ENCODE results near the gene CAPRIN1. TPM values are rescaled to one million over a fixed set of nuclear protein-coding genes. Genes with fewer than 3 reads are reported as not detected.

The CAPRIN1 gene
- polyA plus RNA-seq, 1 donor (not counting 4 experiments of a cell fraction or from before 2014, with no cell fraction given): 207 TPM

- no peaks in the 10 kb centered on the region for H3K4me1 ChIP-seq (ENCODE audit: control insufficient read depth, extremely low read depth, insufficient read depth, low read length)
These were observed 38.8 kb upstream of the CAPRIN1 start for GRCh38 chr11:34012734-34013133.

GRCh38 chr11:34013898-34014571 is 37.5 kb upstream of the CAPRIN1 start:
- H3K4me3 ChIP-seq (ENCODE audit: control insufficient read depth in 2 of 3, extremely low read depth in 1 of 3, insufficient read depth in 2 of 3, low read depth in 1 of 3, low read length in 3 of 3): no peak overlapping the region
- H2AFZ ChIP-seq (ENCODE audit: control insufficient read depth, low read length): no peak overlapping the region
- H3K4me1 ChIP-seq (ENCODE audit: control insufficient read depth, extremely low read depth, insufficient read depth, low read length): no peaks in the 10 kb centered on the region
- H3K27me3 ChIP-seq (ENCODE audit: control insufficient read depth, extremely low read depth, insufficient read depth, low read length): no peaks in the 10 kb centered on the region
- H3K4me2 ChIP-seq (ENCODE audit: control insufficient read depth, extremely low read depth, insufficient read depth, low read depth, low read length): no peak overlapping the region
- no peak for FAIRE-seq
- no peaks in the 10 kb centered on the region for H3K9me3 ChIP-seq (ENCODE audit: control insufficient read depth, low read depth, low read length)
- dilution Hi-C loops (cut with MboI; ENCODE audit: extremely low pct_ligation_motif_present, low sequenced_read_pairs): no loop called here
- TF ChIP-seq EZH2 (IDR thresholded peaks at IDR 0.05; ENCODE audit: low read length): no peak
- no peak for TF ChIP-seq CTCF (optimal IDR thresholded peaks at IDR 0.05 in 1 of 3, IDR thresholded peaks at IDR 0.05 in 1 of 3, conservative IDR thresholded peaks at IDR 0.05 in 1 of 3; ENCODE audit: extremely low read depth in 1 of 3, insufficient read depth in 2 of 3, low read length in 3 of 3)
- no peaks in the 10 kb centered on the region for H4K20me1 ChIP-seq (ENCODE audit: control insufficient read depth, extremely low read depth, insufficient read depth, low read length)
- no peak overlapping the region for H3K27ac ChIP-seq (ENCODE audit: control insufficient read depth, insufficient read depth, low read length)
- no peaks in the 10 kb centered on the region for H3K36me3 ChIP-seq (ENCODE audit: control insufficient read depth in 2 of 2, extremely low read depth in 1 of 2, insufficient read depth in 2 of 2, low read length in 2 of 2)
- no peak overlapping the region for H3K9ac ChIP-seq (ENCODE audit: control insufficient read depth, extremely low read depth, insufficient read depth, low read length)
- H3K9me1 ChIP-seq (ENCODE audit: control insufficient read depth, extremely low read depth, insufficient read depth, low read length): no peaks in the 10 kb centered on the region
- no peak for DNase-seq (ENCODE audit: low read depth, low spot score)
- no peaks in the 10 kb centered on the region for H3K79me2 ChIP-seq (ENCODE audit: control insufficient read depth, insufficient read depth, low read length)

More at GRCh38 chr11:34012734-34013133, 38.8 kb upstream of the CAPRIN1 start:
- Histone ChIP-seq H3K9me3 (ENCODE audit: control insufficient read depth, low read depth, low read length) (no peaks in the 10 kb centered on the region), H3K9ac (ENCODE audit: control insufficient read depth, extremely low read depth, insufficient read depth, low read length) (no peak overlapping the region), H3K36me3 (ENCODE audit: control insufficient read depth in 2 of 2, extremely low read depth in 1 of 2, insufficient read depth in 2 of 2, low read length in 2 of 2) (no peaks in the 10 kb centered on the region), H3K9me1 (ENCODE audit: control insufficient read depth, extremely low read depth, insufficient read depth, low read length) (no peaks in the 10 kb centered on the region), H3K27ac (ENCODE audit: control insufficient read depth, insufficient read depth, low read length) (no peak overlapping the region), H3K79me2 (ENCODE audit: control insufficient read depth, insufficient read depth, low read length) (no peaks in the 10 kb centered on the region), H3K4me3 (ENCODE audit: control insufficient read depth in 2 of 3, extremely low read depth in 1 of 3, insufficient read depth in 2 of 3, low read depth in 1 of 3, low read length in 3 of 3) (no peak overlapping the region), H3K27me3 (ENCODE audit: control insufficient read depth, extremely low read depth, insufficient read depth, low read length) (no peaks in the 10 kb centered on the region), H3K4me2 (ENCODE audit: control insufficient read depth, extremely low read depth, insufficient read depth, low read depth, low read length) (no peak overlapping the region), H4K20me1 (ENCODE audit: control insufficient read depth, extremely low read depth, insufficient read depth, low read length) (no peaks in the 10 kb centered on the region), H2AFZ (ENCODE audit: control insufficient read depth, low read length) (no peak overlapping the region)
- DNase-seq (ENCODE audit: low read depth, low spot score) (no peak), FAIRE-seq (no peak)
- TF ChIP-seq EZH2 (IDR thresholded peaks at IDR 0.05; ENCODE audit: low read length): no peak
- TF ChIP-seq CTCF (optimal IDR thresholded peaks at IDR 0.05 in 1 of 3, IDR thresholded peaks at IDR 0.05 in 1 of 3, conservative IDR thresholded peaks at IDR 0.05 in 1 of 3; ENCODE audit: extremely low read depth in 1 of 3, insufficient read depth in 2 of 3, low read length in 3 of 3): no peak
- dilution Hi-C loops (cut with MboI; ENCODE audit: extremely low pct_ligation_motif_present, low sequenced_read_pairs): no loop called here
